Activated CD4-positive, alpha-beta memory T cell treated with anti-CD3 and anti-CD28 coated beads, Interleukin-2, amount 10 ng/mL, durations not matched to agents 7 days and 5 days (primary cell): ENCODE measurements around the gene EEF1AKMT3. TPM values are rescaled to one million over a fixed set of nuclear protein-coding genes. Genes with fewer than 3 reads are reported as not detected.

Experiments used
- CTCF ChIA-PET: fragments of 350-600 bp; sonication (Branson Sonifier 250); formaldehyde crosslinking; loops from one replicate; lab custom pipeline; 2021; ENCODE audit warnings: antibody characterized with exemption, inconsistent platforms; lab: Charles Lee
- POLR2A ChIA-PET: fragments of 350-600 bp; sonication (Branson Sonifier 250); formaldehyde crosslinking; loops from one replicate; lab custom pipeline; 2021; ENCODE audit warnings: antibody characterized with exemption; lab: Charles Lee
- DNase-seq: peaks from one replicate; pipeline ENCODE4 v3.0.0-alpha.2; 2020
- H3K27ac Mint-ChIP-seq: one replicate; pipeline ENCODE4 v1.8.0; 2021; ENCODE audit warnings: mild to moderate bottlenecking, mixed read lengths
- H3K27me3 Mint-ChIP-seq: one replicate; pipeline ENCODE4 v1.8.0; 2021; ENCODE audit warnings: mixed read lengths
- H3K36me3 Mint-ChIP-seq: one replicate; pipeline ENCODE4 v1.8.0; 2021; ENCODE audit warnings: low read depth, mixed read lengths
- H3K4me1 Mint-ChIP-seq: one replicate; pipeline ENCODE4 v1.8.0; 2021; ENCODE audit warnings: mixed read lengths
- H3K4me3 Mint-ChIP-seq: one replicate; pipeline ENCODE4 v1.8.0; 2021; ENCODE audit warnings: mild to moderate bottlenecking, mixed read lengths
- H3K9me3 Mint-ChIP-seq: one replicate; pipeline ENCODE4 v1.8.0; 2021; ENCODE audit warnings: mixed read lengths
- total RNA-seq, 2 experiments: library from RNA; stranded (reverse); gene quantifications; one replicate each; pipeline ENCODE4 v1.2.3, GENCODE V29; 2021

EEF1AKMT3 gene
- total RNA-seq, 2 experiments from 2014 or later = 4.2 to 4.7 TPM

DNA sequence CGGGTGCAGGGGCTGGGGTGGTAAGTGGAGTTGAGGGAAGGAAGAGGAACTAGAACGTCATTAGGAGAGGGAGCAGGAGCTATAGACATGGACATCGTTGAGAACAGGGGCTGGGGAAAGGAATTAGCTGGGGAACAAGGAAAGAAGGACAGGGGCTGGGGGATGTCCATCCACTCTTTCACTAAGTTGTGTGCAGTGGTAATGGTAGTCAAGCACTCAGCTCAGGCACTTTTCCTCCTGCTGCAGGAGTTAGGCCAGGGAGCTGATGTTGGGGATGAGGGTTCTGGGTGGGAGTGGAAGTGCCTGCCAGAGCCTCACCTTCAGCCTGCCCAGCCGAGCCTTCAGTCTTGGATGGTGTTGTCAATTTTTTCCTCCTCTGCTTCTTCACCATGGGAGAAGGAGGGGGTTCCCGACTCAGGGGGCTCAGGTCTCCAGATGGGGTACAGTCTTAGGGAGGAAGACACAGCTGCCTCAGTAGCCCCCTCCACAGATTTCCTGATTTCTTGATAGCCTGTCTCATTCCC lies 43.0 kb upstream of the EEF1AKMT3 start:
- no peak for DNase-seq
- ChIA-PET POLR2A (interaction anchor here (0.9 to 5.2 kb wide), 4 partner anchors 8 to 129 kb away, joined by 3 to 25 read pairs (median 4); partner anchors contain the start of gene TSPAN31), CTCF (interaction anchor here (0.9 kb wide), 1 partner anchor 12 kb away, joined by 4 read pairs; no protein-coding TSS in a partner anchor)
- H3K36me3 Mint-ChIP-seq = peaks cover 82% of the 10 kb centered on the region
- H3K27me3 Mint-ChIP-seq = no peaks in the 10 kb centered on the region
- no peak overlapping the region for H3K27ac Mint-ChIP-seq
- H3K4me3 Mint-ChIP-seq = no peak overlapping the region
- H3K4me1 Mint-ChIP-seq = peaks cover 2% of the 10 kb centered on the region
- no peaks in the 10 kb centered on the region for H3K9me3 Mint-ChIP-seq

DNA sequence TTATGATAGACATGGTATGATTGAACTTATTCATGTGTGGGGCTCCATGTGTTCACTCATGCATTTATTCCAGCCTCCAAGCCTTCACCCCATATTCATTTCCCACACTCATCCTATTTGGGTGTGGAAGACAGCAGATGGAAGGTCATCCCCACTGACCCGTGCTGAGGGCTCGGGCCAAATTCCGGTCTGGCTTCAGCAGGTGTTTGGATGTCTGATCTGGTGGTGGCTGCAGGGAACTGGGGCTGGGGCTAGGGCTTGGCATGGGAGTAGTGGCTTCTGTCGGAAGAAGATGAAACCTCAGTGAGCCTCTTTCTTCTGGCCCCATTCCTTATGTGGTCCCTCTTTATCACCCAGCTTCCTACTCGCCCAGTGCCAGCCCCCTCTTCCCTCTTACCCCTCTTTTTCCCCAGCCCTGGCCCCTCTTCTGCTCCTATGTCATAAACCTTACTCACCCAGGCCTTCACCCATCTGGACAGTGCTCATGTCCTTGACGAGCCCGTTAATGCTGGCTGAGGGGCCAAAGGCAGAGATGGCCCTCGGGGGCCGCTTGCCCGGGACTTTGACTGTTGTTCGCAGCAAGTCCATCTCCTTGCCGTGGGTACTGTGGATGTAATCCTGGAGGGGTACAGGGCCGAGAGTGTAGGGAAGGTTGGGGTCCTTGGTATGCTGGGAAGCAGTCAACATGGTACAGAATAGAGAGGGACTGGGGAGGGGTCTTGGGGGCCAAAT lies 41.9 kb upstream of the EEF1AKMT3 start:
- peaks cover 84% of the 10 kb centered on the region for H3K36me3 Mint-ChIP-seq
- no peak for DNase-seq
- ChIA-PET POLR2A (interaction anchor here (1.5 to 5.2 kb wide), 4 partner anchors 7 to 14 kb away, joined by 4 to 25 read pairs (median 8); partner anchors contain the start of gene TSPAN31), CTCF (no interaction called here)
- no peaks in the 10 kb centered on the region for H3K27me3 Mint-ChIP-seq
- peaks cover 3% of the 10 kb centered on the region for H3K4me1 Mint-ChIP-seq
- H3K27ac Mint-ChIP-seq = no peak overlapping the region
- H3K9me3 Mint-ChIP-seq = no peaks in the 10 kb centered on the region
- no peak overlapping the region for H3K4me3 Mint-ChIP-seq

DNA sequence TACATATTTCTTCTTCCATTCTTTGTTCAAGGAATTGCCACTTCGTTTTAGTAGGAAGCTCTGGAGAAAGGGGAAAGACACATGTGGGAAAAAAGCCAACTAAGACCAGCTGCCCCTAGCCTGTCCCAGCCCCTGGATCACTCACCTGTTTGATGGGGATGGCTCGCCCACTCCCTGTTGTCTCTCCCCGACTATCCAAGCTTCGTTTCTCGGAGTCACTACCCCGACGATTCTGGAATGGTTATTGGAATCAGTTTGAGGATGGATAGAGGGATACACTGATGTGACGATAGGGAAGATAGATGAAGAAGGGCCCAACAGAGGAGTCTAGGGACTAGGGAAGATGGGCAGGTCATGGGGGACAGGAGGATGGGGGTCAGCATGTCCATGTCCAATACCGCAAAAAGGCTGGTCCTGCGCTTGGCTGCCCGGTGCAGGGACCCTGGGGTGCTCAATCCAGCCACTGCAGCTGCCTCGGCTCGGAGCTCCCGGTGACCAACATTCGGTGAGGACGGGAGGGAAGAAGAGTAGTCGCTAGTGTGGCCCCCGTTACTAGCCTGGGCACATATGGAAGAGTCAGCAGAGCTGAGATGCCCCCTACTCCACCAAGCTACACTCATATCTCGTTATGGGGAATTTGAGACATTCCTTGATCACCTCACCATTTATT lies 40.9 kb upstream of the EEF1AKMT3 start:
- Mint-ChIP-seq H3K27ac (no peak overlapping the region), H3K36me3 (peaks cover 84% of the 10 kb centered on the region), H3K4me1 (peaks cover 6% of the 10 kb centered on the region), H3K9me3 (no peaks in the 10 kb centered on the region), H3K4me3 (no peak overlapping the region), H3K27me3 (no peaks in the 10 kb centered on the region)
- CTCF ChIA-PET = no interaction called here
- POLR2A ChIA-PET = interaction anchor here (0.7 to 5.2 kb wide), 3 partner anchors 8 to 37 kb away, joined by 3 to 25 read pairs (median 11); partner anchors contain the start of gene OS9
- DNase-seq = no peak

DNA sequence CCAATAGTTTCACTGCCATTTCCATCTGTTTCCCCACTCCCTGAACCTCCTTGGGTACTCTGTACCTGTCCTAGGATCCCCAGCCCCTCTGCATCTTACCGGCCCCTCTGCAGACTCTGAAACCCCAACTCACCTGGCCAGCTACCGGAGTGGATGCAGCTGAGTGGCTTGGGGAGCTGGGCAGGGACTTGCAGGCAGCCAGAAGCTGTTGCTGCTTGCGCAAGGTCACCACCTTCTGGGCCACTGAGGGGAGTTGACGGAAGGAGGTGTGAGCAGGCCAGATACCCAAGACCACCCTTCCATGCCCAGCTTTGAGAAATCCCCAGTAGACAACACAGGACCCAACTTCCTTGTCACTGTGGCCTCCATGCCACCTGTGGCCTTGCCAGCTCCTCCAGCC lies 40.1 kb upstream of the EEF1AKMT3 start:
- Mint-ChIP-seq H3K9me3 (no peaks in the 10 kb centered on the region), H3K4me1 (peaks cover 10% of the 10 kb centered on the region), H3K27me3 (no peaks in the 10 kb centered on the region), H3K36me3 (peaks cover 84% of the 10 kb centered on the region), H3K27ac (no peak overlapping the region), H3K4me3 (no peak overlapping the region)
- CTCF ChIA-PET = no interaction called here
- POLR2A ChIA-PET = interaction anchor here (1.2 to 5.2 kb wide), 3 partner anchors 9 to 11 kb away, joined by 4 to 25 read pairs (median 11); no protein-coding TSS in a partner anchor
- DNase-seq = no peak

DNA sequence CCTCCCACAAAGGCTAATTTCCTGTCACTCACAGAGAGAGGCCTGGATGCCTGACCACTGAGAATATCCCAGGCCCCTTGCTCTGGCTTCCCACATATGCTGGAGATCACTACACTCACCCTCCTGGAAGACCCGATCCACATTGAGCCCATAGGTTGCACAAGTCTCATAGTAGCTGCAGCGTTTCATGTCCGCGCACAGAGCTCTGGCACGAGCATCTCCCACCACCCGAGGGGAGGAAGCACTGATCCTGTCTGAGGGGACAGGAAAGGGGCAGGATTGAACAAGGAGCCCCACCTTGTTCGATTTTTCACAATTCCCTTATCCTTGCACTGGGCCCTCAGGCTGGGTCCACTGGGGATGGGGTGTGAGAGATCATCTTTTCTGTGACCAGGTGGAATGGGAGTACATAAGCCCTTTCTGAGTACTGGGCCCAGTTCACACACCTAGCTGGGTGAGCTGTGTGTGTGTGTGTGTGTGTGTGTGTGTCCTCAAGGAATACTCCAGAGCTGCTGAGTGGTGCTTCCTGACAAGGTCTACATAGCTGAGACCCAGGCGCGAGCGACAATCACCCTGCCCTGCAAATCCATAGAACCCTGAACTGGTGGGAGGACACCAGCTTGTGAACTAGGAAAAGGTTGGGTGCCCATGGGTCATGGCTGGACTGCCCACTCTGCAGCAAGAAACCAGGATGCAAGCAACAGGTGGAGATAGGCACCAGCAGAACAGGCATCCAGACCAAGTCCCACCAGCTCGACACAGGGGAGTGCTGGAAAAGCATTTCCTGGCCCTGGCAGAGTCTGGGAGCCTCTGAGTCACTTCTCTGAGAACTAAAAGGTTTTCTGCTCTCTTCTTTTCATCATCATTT lies 39.5 kb upstream of the EEF1AKMT3 start:
- Mint-ChIP-seq H3K36me3 (peaks cover 78% of the 10 kb centered on the region), H3K27ac (peak overlapping the region; percentile 23), H3K9me3 (no peaks in the 10 kb centered on the region), H3K4me3 (no peak overlapping the region), H3K27me3 (no peaks in the 10 kb centered on the region), H3K4me1 (peaks cover 10% of the 10 kb centered on the region)
- ChIA-PET POLR2A (interaction anchor here (1.2 to 5.2 kb wide), 3 partner anchors 8 to 12 kb away, joined by 4 to 25 read pairs (median 11); no protein-coding TSS in a partner anchor), CTCF (no interaction called here)
- no peak for DNase-seq

DNA sequence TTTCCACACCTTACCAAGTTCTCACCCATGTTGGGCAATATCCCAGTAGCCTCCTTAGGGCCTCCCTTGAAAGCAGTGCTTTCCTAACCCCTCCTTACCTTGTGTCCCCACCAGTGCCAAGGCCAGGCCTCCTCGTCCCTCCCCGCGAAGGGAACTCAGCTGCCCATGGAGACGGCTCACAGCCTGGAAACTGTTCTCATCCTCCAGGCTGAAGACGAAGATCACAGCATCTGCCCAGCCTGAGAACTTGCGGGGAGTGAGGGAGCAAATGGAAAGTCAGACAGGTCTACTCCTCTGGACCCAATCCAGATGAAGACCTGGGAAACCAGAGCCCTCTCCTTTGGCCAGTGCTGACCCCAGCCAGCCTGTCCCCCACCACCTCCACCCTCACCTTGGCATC lies 38.5 kb upstream of the EEF1AKMT3 start:
- DNase-seq = no peak
- no peaks in the 10 kb centered on the region for H3K27me3 Mint-ChIP-seq
- POLR2A ChIA-PET = interaction anchor here (3.2 kb wide), 1 partner anchor 11 kb away, joined by 11 read pairs; no protein-coding TSS in a partner anchor

DNA sequence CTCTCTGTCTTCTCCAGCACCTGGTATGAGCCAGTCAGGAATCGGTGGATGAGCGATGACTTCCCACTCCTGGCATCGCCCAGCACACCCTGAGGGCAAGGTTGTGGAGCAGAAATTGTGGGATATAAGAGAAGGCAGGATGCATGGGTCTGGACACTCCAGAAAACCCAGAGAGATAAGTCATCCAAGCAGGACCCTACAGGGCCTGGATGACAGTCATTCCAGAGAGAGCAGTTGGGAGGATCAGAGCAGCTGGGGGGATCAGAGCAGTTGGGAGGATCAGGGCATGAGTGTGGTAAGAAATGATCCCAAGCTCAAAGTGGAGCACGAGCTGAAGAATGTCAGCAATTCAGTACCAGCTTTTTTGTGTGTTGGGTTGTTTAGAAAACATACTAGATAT lies 37.8 kb upstream of the EEF1AKMT3 start:
- POLR2A ChIA-PET = interaction anchor here (1.4 kb wide), 1 partner anchor 15 kb away, joined by 6 read pairs; no protein-coding TSS in a partner anchor
- no peak overlapping the region for H3K27ac Mint-ChIP-seq
- peaks cover 74% of the 10 kb centered on the region for H3K36me3 Mint-ChIP-seq
- no peaks in the 10 kb centered on the region for H3K9me3 Mint-ChIP-seq
- H3K4me1 Mint-ChIP-seq = peaks cover 18% of the 10 kb centered on the region
- H3K4me3 Mint-ChIP-seq = no peak overlapping the region
- CTCF ChIA-PET = no interaction called here
- no peaks in the 10 kb centered on the region for H3K27me3 Mint-ChIP-seq
- DNase-seq = no peak

More for the DNA sequence above, 38.5 kb upstream of the EEF1AKMT3 start:
- CTCF ChIA-PET = no interaction called here
- peaks cover 73% of the 10 kb centered on the region for H3K36me3 Mint-ChIP-seq
- H3K4me3 Mint-ChIP-seq = no peak overlapping the region
- peaks cover 12% of the 10 kb centered on the region for H3K4me1 Mint-ChIP-seq
- H3K9me3 Mint-ChIP-seq = no peaks in the 10 kb centered on the region
- H3K27ac Mint-ChIP-seq = no peak overlapping the region

DNA sequence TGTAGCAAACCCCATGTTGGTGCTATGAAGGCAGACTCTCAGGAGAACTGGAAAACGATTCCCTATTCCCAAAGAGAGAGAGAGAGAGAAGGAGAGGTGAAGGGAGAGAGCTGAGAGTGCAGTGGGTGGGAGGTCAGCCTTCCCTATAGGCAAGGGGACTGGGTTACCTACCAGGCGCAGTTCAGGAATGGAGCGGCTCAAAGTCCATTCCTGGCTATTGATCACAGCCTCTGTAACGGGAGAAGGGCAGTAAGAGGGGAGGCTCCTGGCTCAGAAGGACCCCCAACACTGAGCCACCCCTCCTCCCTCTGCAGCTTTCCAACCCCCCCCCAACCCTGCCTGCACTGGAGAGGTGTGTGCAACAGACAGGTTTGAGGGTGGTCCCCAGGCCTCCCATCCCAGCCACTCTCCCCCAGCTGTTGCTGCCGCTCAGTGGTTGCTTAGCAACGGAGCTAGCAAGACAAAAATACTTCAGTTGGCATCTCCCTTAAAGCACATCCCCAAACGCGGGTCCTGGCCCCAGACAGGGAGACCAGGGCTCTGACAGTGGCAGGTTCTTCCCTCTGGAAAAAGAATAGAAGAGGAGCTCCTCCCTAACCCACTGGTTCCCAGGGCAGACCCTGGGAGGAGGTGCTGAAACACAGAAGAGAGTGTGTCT lies 37.1 kb upstream of the EEF1AKMT3 start:
- Mint-ChIP-seq H3K27me3 (no peaks in the 10 kb centered on the region), H3K9me3 (no peaks in the 10 kb centered on the region), H3K36me3 (peaks cover 67% of the 10 kb centered on the region), H3K4me1 (peaks cover 24% of the 10 kb centered on the region), H3K27ac (no peak overlapping the region), H3K4me3 (no peak overlapping the region)
- ChIA-PET POLR2A (interaction anchor here (1.4 kb wide), 1 partner anchor 16 kb away, joined by 6 read pairs; no protein-coding TSS in a partner anchor), CTCF (no interaction called here)
- no peak for DNase-seq

DNA sequence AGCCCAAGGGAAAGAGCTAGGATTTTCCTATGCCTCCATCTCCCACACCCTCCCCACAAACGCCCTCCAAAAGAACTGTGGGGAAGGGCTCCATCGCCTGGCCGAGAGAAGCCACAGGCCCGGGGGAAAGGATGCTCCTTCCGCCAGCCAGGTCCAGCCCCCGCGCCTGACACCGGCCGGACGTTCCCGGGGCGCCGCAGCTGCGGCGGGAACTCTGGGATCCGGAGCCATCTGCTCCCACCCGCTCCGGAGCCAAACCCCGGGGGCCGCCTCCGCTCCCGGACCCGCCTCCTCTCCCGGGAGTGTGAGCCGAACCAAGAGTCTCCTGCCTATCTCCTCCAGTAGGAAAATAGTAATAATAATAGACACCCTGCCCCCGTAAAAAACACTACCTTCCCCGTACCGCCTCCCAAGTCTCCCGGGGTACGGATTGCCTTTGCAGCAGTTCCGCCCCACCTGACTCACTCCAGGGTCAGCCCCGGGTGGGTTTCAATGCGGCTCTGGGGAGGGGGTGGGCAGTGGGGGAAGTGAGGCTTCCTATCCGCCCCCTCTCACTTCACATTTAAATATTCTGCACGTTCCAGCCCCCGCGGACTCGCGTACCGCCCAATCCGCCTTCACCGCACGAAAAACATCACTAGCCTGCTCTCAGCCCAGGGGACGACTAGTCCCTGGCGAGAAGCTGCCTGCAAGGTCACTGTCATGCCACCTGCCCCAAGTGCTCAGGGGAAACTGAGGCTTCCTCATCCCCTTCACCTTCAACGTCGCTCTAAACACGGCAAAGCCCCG lies 36.3 kb upstream of the EEF1AKMT3 start:
- H3K36me3 Mint-ChIP-seq = peaks cover 66% of the 10 kb centered on the region

DNA sequence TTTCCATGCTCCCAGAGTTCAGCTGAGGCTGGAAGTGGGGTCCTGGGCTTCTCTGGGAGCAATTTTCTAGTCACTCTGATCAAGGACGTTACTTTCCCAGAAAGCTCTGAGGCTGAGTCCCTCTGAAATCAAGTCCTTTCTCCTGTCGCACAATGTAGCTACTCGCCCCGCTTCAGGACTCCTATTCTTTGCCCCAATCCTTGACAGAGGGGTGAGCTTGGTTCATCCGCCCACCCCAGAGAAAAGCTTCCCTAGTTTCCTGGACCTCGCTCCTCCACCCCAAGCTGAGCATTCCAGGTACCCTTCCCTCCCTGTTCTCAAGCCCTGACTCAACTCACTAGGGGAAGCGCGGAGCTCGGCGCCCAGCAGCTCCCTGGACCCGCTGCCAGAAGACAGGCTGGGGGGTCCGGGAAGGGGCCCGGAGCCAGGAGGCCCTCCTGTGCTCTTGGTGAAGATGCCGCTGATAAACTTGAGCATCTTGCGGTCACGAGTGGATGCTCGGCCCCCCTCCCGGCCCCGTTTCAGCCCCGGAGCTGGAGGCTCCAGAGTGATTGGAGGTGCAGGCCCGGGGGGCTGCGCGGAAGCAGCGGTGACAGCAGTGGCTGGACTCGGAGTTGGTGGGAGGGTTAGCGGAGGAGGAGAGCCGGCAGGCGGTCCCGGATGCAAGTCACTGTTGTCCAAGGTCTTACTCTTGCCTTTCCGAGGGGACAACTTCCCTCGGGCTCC lies 35.5 kb upstream of the EEF1AKMT3 start:
- H3K27me3 Mint-ChIP-seq = no peaks in the 10 kb centered on the region
- H3K27ac Mint-ChIP-seq = no peak overlapping the region
- CTCF ChIA-PET = no interaction called here
- H3K9me3 Mint-ChIP-seq = no peaks in the 10 kb centered on the region
- no peak overlapping the region for H3K4me3 Mint-ChIP-seq
- DNase-seq = no peak
- peaks cover 62% of the 10 kb centered on the region for H3K36me3 Mint-ChIP-seq
- POLR2A ChIA-PET = no interaction called here
- peaks cover 30% of the 10 kb centered on the region for H3K4me1 Mint-ChIP-seq

More for the DNA sequence above, 36.3 kb upstream of the EEF1AKMT3 start:
- no peak for DNase-seq
- ChIA-PET CTCF (no interaction called here), POLR2A (interaction anchor here (1.4 kb wide), 1 partner anchor 16 kb away, joined by 6 read pairs; no protein-coding TSS in a partner anchor)
- Mint-ChIP-seq H3K4me1 (peaks cover 30% of the 10 kb centered on the region), H3K4me3 (no peak overlapping the region), H3K27ac (no peak overlapping the region), H3K27me3 (no peaks in the 10 kb centered on the region), H3K9me3 (no peaks in the 10 kb centered on the region)
